Ovary (tissue), 9 donors: Measurements from ENCODE around the gene LRRIQ3. TPM values are rescaled to one million over a fixed set of nuclear protein-coding genes. Genes with fewer than 3 reads are reported as not detected.
"Not testable (repeated sequence)": the region's sequence is repeated elsewhere in the genome, so short reads cannot be mapped to it uniquely, and the experiment has no call there.

Source experiments
- DNase-seq, 5 donors: peaks; one replicate each; pipeline ENCODE4 v3.0.0-alpha.2; 2019 to 2020
- H3K27ac ChIP-seq, 2 donors: fragments of 200-600 bp; one replicate each; pipeline versions ENCODE4 v1.5.1 to v1.8.0; 2019 to 2022
- H3K27me3 ChIP-seq: fragments of 200-600 bp; one replicate; pipeline ENCODE4 v1.8.0; 2022
- H3K36me3 ChIP-seq: fragments of 200-600 bp; sonication (generic); one replicate; pipeline ENCODE4 v1.5.1; 2019
- H3K4me1 ChIP-seq: one replicate; pipeline ENCODE4 v1.8.1; 2013; ENCODE audit warnings: mild to moderate bottlenecking, moderate library complexity; ENCODE audit not compliant: insufficient read depth
- H3K4me3 ChIP-seq: fragments of 200-600 bp; sonication (generic); one replicate; pipeline ENCODE4 v1.5.1; 2017
- H3K9me3 ChIP-seq, 2 donors: fragments of 200-600 bp in 1 of 2; sonication (generic) in 1 of 2; one replicate each; pipeline versions ENCODE4 v1.5.1 to v1.8.1; 2013 to 2019; ENCODE audit warnings: mild to moderate bottlenecking in 1 of 2, moderate library complexity in 1 of 2
- CTCF ChIP-seq, 3 donors: fragments of 450-650 bp in 2 of 3; fragments of 200-600 bp in 1 of 3; IDR thresholded peaks; one replicate each; pipeline versions ENCODE4 v1.5.1 to v1.8.0; 2016 to 2022; ENCODE audit warnings: antibody characterized with exemption in 3 of 3, mild to moderate bottlenecking in 1 of 3
- EP300 ChIP-seq: sonication (generic); formaldehyde crosslinking; IDR thresholded peaks from one replicate; pipeline ENCODE4 v1.6.1; 2017; ENCODE audit warnings: antibody characterized with exemption
- POLR2A ChIP-seq: fragments of 450-650 bp; IDR thresholded peaks from one replicate; pipeline ENCODE4 v1.6.1; 2017; ENCODE audit warnings: antibody characterized with exemption, mild to moderate bottlenecking, moderate library complexity
- WGBS, 3 donors: extraction: QIAGEN DNeasy Blood & Tissue Kit in 1 of 3; methylation state at CpG; one replicate each; pipeline versions ENCODE4 v1.1.5 to v1.1.7; 2013 to 2017; 5-methylcytosine and 5-hydroxymethylcytosine counted together
- intact Hi-C, 4 donors: fragments of 100-400 bp; cut with DNase I; formaldehyde crosslinking; loops; one replicate each; pipeline versions ENCODE4 v1.11.0 to v1.15.1; 2022 to 2023
- polyA plus RNA-seq, 2 donors: library from polyadenylated mRNA; stranded (reverse); fragments of 200-250 nt in 1 of 2; fragments of 350-450 nt in 1 of 2; fragmentation: Illumina TruSeq in 1 of 2; extraction: RNeasy Lipid Tissue Mini Kit (QIAGEN cat#74804) in 1 of 2; gene quantifications; one replicate each; pipeline ENCODE4 v1.2.3, GENCODE V29; 2013 to 2014
- total RNA-seq, 7 donors: library from RNA; depleted of rRNA in 2 of 7; stranded (reverse); fragments of >200 nt in 2 of 7; fragmentation: NEBNext Ultra II Directional in 3 of 7; extraction: Animal tissue kit (Norgen Biotek cat#: 25700) in 3 of 7; gene quantifications; one replicate each; pipeline versions ENCODE4 v1.1.0 to v1.2.4, GENCODE V29; 2016 to 2023
- donor health status: DM: no; HTN: no; CAD: no; lungs with moderate emphysema.
- donor health status: DM: no; HTN: no; CAD: no.
- donor health status: Bipolar disorder and iron deficiency.
- donor health status: DM: yes; HTN: yes; CAD: no.
- donor health status: DM: no; HTN: no; CAD: no.
- donor health status: DM: yes; HTN: yes; CAD: no.

Gene LRRIQ3
- total and polyA plus RNA-seq, 9 donors: 0.20 to 0.92 (median 0.61) TPM; not detected in 1

- Histone ChIP-seq H3K9me3 (no peaks in the 10 kb centered on the region), H3K27me3 (no peaks in the 10 kb centered on the region), H3K27ac (no peak overlapping the region), H3K4me3 (no peak overlapping the region), H3K4me1 (no peaks in the 10 kb centered on the region), H3K36me3 (no peaks in the 10 kb centered on the region)
- TF ChIP-seq EP300: no peak
- no peak for TF ChIP-seq CTCF (IDR thresholded peaks at IDR 0.05)
- TF ChIP-seq POLR2A: no peak
- no peak for DNase-seq
- intact Hi-C loops: no loop called here
Observed at GRCh38 chr1:74195339-74195738, 2.6 kb downstream of the LRRIQ3 start.

GRCh38 chr1:74193908-74194307, 4.1 kb downstream of the LRRIQ3 start:
- Histone ChIP-seq H3K27ac (no peak overlapping the region), H3K4me1 (no peaks in the 10 kb centered on the region), H3K4me3 (no peak overlapping the region), H3K27me3 (no peaks in the 10 kb centered on the region), H3K36me3 (no peaks in the 10 kb centered on the region), H3K9me3 (no peaks in the 10 kb centered on the region)
- intact Hi-C loops: no loop called here
- no peak for TF ChIP-seq POLR2A
- TF ChIP-seq EP300: no peak
- TF ChIP-seq CTCF (IDR thresholded peaks at IDR 0.05): no peak
- no peak for DNase-seq
- 6 to 13% (median 11%) methylated on average over 2 of the region's 2 CpGs for WGBS, 3 donors

- no peak for DNase-seq
- H3K36me3 ChIP-seq: no peaks in the 10 kb centered on the region
- H3K27ac ChIP-seq: no peak overlapping the region
- TF ChIP-seq EP300 (no peak), POLR2A (no peak), CTCF (IDR thresholded peaks at IDR 0.05) (no peak)
- intact Hi-C loops: no loop called here
- H3K4me3 ChIP-seq: no peak overlapping the region
- no peaks in the 10 kb centered on the region for H3K27me3 ChIP-seq
- no peaks in the 10 kb centered on the region for H3K9me3 ChIP-seq
- no peaks in the 10 kb centered on the region for H3K4me1 ChIP-seq
Observed at GRCh38 chr1:74180490-74180889, 17.5 kb downstream of the LRRIQ3 start.

- H3K36me3 ChIP-seq, H3K9me3 ChIP-seq, H3K4me1 ChIP-seq, H3K4me3 ChIP-seq, intact Hi-C loops, DNase-seq, H3K27ac ChIP-seq, H3K27me3 ChIP-seq: not testable (repeated sequence)
- WGBS, 3 donors: 83 to 95% (median 88%) methylated on average over 1 of the region's 1 CpG
Observed at GRCh38 chr1:74174423-74174822, 23.6 kb downstream of the LRRIQ3 start.

- H3K27me3 ChIP-seq: no peaks in the 10 kb centered on the region
- no peaks in the 10 kb centered on the region for H3K36me3 ChIP-seq
- 71 to 73% (median 71%) methylated on average over 5 of the region's 5 CpGs for WGBS, 3 donors
Observed at GRCh38 chr1:74162333-74162732, 35.6 kb downstream of the LRRIQ3 start.

More at GRCh38 chr1:74162333-74162732, 35.6 kb downstream of the LRRIQ3 start:
- DNase-seq: no peak
- H3K27ac ChIP-seq: no peak overlapping the region
- no peak for TF ChIP-seq CTCF (IDR thresholded peaks at IDR 0.05)
- no peak for TF ChIP-seq EP300
- TF ChIP-seq POLR2A: no peak
- no peak overlapping the region for H3K4me3 ChIP-seq
- intact Hi-C loops: no loop called here
- H3K4me1 ChIP-seq: no peaks in the 10 kb centered on the region
- no peaks in the 10 kb centered on the region for H3K9me3 ChIP-seq
